Activated naive CD8-positive, alpha-beta T cell (primary cell): Measurements from ENCODE around the gene AGAP1.

ENCODE experiments used
- H3K27ac Mint-ChIP-seq: one replicate; pipeline ENCODE4 v1.8.0; 2021; ENCODE audit warnings: mixed read lengths
- H3K27me3 Mint-ChIP-seq: one replicate; pipeline ENCODE4 v1.8.0; 2021; ENCODE audit warnings: mixed read lengths
- H3K36me3 Mint-ChIP-seq: one replicate; pipeline ENCODE4 v1.8.0; 2021; ENCODE audit warnings: mixed read lengths
- H3K4me1 Mint-ChIP-seq: one replicate; pipeline ENCODE4 v1.8.0; 2021; ENCODE audit warnings: low read depth, mixed read lengths
- H3K4me3 Mint-ChIP-seq: one replicate; pipeline ENCODE4 v1.8.0; 2021; ENCODE audit warnings: mild to moderate bottlenecking, mixed read lengths
- H3K9me3 Mint-ChIP-seq: one replicate; pipeline ENCODE4 v1.8.0; 2021; ENCODE audit warnings: low read depth, mixed read lengths

Gene AGAP1

DNA sequence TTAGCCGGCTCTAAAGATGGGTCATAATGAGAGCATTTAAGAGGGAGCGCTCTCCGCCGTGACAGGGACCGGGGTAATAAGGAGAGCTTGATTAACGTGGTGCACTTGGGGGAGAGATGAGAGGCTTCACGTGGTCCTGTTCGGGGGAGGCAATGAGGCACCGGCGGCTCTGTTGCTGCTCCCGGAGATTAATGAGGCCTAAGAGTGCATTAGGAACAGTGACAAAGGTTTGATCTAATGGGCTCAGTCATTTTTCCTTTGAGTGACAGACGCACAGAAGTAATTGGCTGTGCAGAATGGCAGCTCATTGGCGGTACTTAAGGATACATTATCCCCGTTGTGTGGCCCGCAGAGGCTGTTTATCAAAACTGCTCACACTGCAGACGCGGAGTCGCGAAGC, 423.7 kb downstream of the AGAP1 start:
- Mint-ChIP-seq H3K4me3 (no peak overlapping the region), H3K27ac (no peak overlapping the region), H3K4me1 (no peaks in the 10 kb centered on the region), H3K36me3 (peaks cover 3% of the 10 kb centered on the region), H3K9me3 (peaks cover 4% of the 10 kb centered on the region), H3K27me3 (peaks cover 3% of the 10 kb centered on the region)

DNA sequence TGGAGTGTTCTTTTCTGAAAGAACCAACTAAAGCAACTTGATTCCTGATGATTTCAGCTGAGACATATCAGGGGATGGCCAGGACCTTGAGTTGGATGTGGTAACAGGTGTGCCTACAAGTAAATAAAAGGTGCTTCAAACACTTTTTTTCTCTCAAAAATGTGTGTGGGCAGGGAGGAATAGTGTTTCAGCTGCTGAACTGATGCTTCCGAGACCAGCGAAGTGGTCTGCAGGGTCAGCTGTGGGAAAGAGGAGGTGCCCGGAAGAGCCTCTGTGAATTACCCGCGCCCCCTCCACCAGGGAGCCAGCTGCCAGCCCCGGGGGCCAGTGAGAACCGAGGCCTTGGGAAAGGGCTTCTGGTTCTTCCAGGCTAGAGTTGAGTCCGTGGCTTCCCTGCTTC, 425.0 kb downstream of the AGAP1 start:
- H3K4me1 Mint-ChIP-seq: no peaks in the 10 kb centered on the region

DNA sequence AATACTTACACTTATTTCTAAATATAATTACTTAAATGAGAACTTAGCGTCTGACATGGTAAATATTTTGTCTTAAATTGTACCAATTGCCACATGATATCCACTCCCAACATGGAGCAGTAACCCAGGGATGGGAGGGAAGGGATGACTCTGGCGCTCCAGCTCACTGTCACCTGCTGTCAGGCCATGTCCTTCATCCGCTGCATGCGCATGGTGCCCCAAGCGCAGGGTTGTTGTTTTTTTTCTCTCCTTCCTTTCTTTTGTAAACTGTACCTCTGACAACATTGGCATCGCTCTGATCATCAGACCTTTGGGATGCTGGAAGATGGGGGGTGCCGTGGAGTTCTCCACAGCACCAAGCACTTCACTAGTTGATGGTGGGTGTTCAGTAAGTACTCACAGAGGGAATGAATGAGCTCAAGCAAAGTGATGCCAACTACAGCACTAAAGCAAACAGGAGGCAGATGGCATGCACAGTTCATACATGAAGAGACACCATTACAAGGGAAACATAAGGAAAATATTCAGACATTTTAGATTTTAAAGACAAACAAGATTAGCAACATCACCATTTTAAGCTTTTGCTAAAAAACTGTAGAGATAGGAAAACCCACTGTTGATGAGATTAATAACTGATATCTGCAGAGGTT, 426.5 kb downstream of the AGAP1 start:
- Mint-ChIP-seq H3K36me3 (peaks cover 3% of the 10 kb centered on the region), H3K4me3 (no peak overlapping the region), H3K27me3 (peaks cover 2% of the 10 kb centered on the region), H3K27ac (no peak overlapping the region), H3K4me1 (no peaks in the 10 kb centered on the region), H3K9me3 (no peaks in the 10 kb centered on the region)

More for the DNA sequence above, 425.0 kb downstream of the AGAP1 start:
- Mint-ChIP-seq H3K4me3 (no peak overlapping the region), H3K27me3 (peaks cover 2% of the 10 kb centered on the region), H3K36me3 (peaks cover 3% of the 10 kb centered on the region), H3K9me3 (peaks cover 4% of the 10 kb centered on the region), H3K27ac (no peak overlapping the region)

DNA sequence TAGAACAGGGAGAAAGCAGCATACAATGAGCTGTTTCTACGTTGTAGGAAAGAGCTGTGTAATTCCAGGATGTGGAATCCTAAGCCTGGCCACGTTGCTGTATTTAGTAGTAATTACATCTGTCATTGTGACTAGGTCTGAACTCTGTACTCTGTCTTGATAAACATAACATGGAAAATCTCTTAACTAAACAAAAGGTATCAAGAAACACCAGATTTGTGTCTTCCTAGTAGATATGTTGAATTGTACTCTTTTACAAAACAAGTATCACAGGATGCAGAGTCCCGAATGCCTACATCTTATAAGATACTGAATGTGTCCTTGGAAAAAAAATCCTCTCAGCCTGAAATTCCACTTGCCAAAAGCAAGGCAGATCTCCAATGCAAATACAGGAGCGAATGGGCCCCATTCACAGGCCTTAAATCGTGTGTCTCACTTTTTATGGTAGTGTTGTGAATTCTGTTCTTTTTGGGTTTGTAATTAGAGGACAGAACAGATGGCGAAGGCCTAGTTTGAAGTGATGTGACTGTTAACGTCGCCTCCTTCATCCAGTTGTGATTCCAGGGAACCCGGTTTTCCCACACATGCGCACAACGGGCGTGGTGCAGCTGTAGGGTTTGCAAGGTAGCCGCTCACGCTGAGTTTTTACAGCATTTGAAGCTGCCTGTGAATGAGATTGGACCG, 427.8 kb downstream of the AGAP1 start:
- H3K36me3 Mint-ChIP-seq: no peaks in the 10 kb centered on the region
- no peaks in the 10 kb centered on the region for H3K9me3 Mint-ChIP-seq
- H3K27ac Mint-ChIP-seq: no peak overlapping the region
- peaks cover 2% of the 10 kb centered on the region for H3K27me3 Mint-ChIP-seq
- no peaks in the 10 kb centered on the region for H3K4me1 Mint-ChIP-seq
- H3K4me3 Mint-ChIP-seq: no peak overlapping the region

DNA sequence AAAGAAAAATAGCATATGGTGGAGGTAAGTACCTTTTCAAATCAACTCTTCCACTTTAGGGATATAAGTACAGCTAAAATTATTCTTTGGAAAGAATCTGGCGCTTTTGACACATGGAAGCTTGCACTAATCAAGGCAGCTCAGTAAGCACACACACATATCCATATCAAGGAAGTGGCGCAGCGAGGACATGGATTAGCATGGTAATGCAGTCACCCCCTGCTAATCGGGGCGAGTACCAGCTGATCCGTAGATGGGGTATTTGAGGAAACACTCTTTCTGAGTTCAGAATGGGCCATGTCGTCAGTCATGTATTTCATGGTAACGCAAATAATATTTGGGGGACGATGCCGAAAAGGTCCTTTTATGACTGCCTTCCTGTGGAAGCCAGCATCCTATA, 429.0 kb downstream of the AGAP1 start:
- H3K4me1 Mint-ChIP-seq: no peaks in the 10 kb centered on the region
- H3K27ac Mint-ChIP-seq: no peak overlapping the region
- peaks cover 4% of the 10 kb centered on the region for H3K27me3 Mint-ChIP-seq
- no peak overlapping the region for H3K4me3 Mint-ChIP-seq
- H3K36me3 Mint-ChIP-seq: no peaks in the 10 kb centered on the region
- no peaks in the 10 kb centered on the region for H3K9me3 Mint-ChIP-seq

DNA sequence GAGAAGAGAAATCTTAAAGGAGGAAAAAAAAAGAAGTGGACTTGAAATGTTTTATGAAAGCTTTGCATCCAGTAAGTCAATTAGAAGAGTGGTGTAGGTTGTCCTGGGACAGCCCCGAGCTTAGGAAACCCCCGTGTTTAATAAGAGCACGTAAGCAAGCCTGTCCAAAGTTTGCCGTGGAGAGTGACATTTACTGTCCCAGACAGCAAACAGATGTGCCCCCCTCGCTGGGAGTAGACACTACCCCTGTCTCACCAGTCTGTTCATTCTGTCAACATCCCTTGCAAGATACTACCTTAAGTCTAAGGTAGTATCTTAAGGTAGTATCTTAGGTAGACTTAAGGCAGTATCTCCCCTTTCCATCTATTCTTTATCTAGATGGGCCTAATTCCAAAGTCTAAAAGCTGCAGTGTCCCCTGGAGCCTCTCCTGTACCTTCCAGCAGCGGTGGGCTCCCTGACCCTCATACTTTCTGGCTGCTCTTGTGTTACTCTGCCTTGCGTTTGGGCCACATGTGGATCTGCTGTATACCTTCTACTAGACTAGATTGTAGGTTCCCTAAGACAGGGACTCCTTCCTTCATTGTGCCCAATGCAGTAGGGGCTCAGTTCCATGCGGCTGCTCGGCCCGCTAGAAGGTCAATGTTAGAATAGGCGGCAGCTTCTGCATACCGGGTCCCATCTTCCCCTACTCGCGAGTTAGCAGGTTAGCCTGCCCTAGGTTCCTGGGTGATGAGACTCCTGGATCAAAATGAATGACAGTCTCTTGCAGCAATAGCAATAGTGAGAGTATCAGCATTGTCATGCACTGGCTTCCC, 430.2 kb downstream of the AGAP1 start:
- Mint-ChIP-seq H3K36me3 (no peaks in the 10 kb centered on the region), H3K4me3 (no peak overlapping the region), H3K27me3 (peaks cover 4% of the 10 kb centered on the region), H3K9me3 (no peaks in the 10 kb centered on the region), H3K27ac (no peak overlapping the region), H3K4me1 (no peaks in the 10 kb centered on the region)

DNA sequence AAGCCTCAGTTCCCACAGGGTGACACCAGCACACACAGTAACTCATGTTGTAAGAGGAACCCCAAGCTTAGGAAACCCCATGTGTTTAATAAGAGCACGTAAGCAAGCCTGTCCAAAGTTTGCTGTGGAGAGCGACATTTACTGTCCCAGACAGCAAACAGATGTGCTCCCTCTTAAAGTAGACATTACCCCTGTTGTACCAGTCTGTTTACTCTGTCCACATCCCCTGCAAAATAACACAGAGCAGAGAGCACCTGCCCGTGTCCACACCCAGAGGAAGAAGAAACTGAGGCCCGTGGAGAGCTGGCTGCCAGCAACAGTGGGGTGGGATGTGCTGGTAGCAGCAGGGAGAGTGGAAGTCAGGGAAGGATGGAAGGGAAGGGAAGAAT, 430.8 kb downstream of the AGAP1 start:
- Mint-ChIP-seq H3K36me3 (no peaks in the 10 kb centered on the region), H3K9me3 (no peaks in the 10 kb centered on the region), H3K27me3 (peaks cover 4% of the 10 kb centered on the region), H3K4me3 (no peak overlapping the region), H3K27ac (no peak overlapping the region), H3K4me1 (no peaks in the 10 kb centered on the region)

DNA sequence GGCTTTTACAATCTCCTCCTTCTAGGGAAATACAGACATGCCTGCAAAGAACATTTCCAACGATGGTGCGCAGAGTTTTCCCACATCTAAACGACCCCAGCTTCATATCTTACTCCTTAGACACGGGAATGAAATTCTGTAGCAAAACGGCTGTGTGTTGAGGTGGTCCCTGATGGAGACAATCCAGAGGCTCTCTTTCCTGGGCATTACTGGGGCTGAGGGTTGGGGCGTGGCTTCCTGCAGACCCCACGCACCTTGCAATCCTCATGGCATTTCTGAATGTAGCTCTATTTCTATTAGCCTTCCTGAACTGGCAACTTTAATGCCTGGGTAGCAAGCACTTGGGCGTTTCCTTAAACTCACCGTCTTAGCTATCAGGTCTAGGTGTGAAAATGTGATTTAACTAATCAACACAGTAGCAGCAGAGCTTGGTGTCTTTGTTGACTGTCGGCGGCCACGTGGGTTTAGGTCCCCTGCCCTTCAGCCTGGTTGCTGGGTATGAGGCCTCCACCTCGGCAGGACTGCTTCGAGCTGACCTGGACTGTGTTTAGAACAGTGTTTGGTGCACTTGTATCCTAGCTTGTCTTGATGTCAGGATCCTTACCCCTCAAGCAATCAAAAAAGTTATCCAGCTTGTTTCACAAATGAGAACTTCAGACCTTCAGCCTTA, 431.5 kb downstream of the AGAP1 start:
- Mint-ChIP-seq H3K4me3 (no peak overlapping the region), H3K27me3 (peaks cover 4% of the 10 kb centered on the region), H3K27ac (no peak overlapping the region), H3K4me1 (no peaks in the 10 kb centered on the region), H3K9me3 (no peaks in the 10 kb centered on the region), H3K36me3 (no peaks in the 10 kb centered on the region)

DNA sequence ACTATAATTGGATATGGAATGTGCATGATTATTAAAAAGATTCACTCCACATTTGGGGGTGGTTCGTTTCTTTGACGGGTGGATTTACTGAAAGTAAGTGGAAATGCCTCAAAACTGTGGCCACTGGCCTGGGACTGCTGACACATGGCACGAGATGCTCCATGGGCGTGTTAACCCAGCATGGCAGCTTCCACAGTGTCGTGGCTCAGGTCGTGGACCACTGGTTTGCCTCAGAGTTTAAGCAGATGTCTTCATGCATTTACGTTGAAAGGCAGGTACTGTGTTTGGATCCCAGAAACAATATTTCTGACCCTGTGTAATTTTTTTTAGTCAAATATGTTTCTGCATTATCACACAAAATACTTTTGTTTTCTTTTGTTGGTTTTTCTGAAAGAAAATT, 432.4 kb downstream of the AGAP1 start:
- Mint-ChIP-seq H3K36me3 (no peaks in the 10 kb centered on the region), H3K27me3 (peaks cover 4% of the 10 kb centered on the region), H3K27ac (no peak overlapping the region), H3K4me1 (no peaks in the 10 kb centered on the region), H3K4me3 (no peak overlapping the region), H3K9me3 (no peaks in the 10 kb centered on the region)

DNA sequence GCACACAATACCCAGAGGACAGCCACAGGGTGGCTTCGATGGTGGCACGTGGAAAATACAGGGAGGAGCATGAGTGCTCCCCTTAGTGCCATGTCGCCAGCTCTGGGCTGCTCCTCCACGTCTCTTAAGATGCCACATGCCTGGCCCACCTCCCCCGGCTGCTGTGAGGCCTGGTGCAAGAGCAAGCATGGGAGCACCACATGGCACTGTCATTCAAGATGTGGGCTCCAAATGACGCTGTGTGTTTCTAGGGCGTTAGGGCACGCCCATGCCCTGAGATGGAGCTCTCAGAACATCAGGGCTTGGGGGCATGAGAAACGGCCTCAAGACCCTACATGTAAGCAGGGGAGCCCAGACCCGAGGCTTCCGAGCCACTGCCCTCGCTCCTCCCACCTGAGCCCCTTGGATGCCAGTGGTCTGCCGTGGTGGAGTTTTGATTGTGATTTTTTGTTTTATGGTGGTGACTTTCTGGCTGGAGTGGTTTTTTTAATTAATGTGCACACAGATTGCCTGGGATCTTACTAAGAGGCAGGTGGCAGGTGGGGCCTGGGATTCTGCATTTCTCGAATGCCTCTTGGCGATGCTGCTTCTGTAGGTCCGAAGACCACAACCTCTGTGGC, 435.0 kb downstream of the AGAP1 start:
- H3K4me1 Mint-ChIP-seq: no peaks in the 10 kb centered on the region
- no peak overlapping the region for H3K27ac Mint-ChIP-seq
- H3K36me3 Mint-ChIP-seq: no peaks in the 10 kb centered on the region
- no peak overlapping the region for H3K4me3 Mint-ChIP-seq
- no peaks in the 10 kb centered on the region for H3K9me3 Mint-ChIP-seq
- peaks cover 3% of the 10 kb centered on the region for H3K27me3 Mint-ChIP-seq

DNA sequence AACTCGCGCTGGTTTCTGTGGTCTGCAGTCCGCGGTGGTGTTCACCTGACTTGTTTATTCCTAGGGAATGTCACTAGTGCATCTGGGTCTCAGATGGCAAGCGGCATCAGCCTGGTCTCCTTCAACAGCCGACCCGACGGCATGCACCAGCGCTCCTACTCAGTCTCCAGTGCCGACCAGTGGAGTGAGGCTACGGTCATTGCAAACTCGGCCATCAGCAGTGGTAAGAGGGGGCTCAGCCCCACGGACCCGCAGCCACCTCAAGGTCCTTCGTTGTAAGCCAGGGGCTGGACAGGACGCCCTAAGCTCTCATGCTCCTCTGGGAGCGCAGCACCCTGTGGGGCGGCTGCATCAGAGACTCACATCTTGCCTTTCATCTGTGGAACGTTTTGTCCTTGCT, 436.9 kb downstream of the AGAP1 start:
- Mint-ChIP-seq H3K36me3 (no peaks in the 10 kb centered on the region), H3K4me3 (no peak overlapping the region), H3K27ac (no peak overlapping the region), H3K27me3 (peaks cover 3% of the 10 kb centered on the region), H3K9me3 (no peaks in the 10 kb centered on the region), H3K4me1 (no peaks in the 10 kb centered on the region)

DNA sequence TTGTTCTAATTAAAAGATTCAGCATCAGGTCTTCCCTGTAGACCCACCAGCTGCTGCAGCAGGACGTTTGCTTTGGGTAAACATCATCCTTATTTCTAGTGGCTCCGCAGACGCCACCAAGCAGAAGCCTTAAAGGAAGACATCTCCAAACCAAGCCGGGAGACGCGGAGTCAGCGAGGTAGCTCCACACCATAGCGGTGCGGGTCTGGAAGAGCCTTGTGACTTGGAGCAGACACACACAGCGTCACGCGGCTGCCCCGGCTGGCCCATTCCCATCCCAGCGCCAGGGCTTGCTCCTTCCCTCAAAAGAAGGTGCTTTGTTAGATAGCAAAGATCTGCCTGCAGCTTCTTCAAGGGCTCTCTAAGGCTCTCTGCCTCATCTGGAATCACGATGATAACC, 437.8 kb downstream of the AGAP1 start:
- H3K27ac Mint-ChIP-seq: no peak overlapping the region
- H3K36me3 Mint-ChIP-seq: no peaks in the 10 kb centered on the region
- H3K27me3 Mint-ChIP-seq: peaks cover 6% of the 10 kb centered on the region
- no peak overlapping the region for H3K4me3 Mint-ChIP-seq
- no peaks in the 10 kb centered on the region for H3K4me1 Mint-ChIP-seq
- H3K9me3 Mint-ChIP-seq: peaks cover 8% of the 10 kb centered on the region

DNA sequence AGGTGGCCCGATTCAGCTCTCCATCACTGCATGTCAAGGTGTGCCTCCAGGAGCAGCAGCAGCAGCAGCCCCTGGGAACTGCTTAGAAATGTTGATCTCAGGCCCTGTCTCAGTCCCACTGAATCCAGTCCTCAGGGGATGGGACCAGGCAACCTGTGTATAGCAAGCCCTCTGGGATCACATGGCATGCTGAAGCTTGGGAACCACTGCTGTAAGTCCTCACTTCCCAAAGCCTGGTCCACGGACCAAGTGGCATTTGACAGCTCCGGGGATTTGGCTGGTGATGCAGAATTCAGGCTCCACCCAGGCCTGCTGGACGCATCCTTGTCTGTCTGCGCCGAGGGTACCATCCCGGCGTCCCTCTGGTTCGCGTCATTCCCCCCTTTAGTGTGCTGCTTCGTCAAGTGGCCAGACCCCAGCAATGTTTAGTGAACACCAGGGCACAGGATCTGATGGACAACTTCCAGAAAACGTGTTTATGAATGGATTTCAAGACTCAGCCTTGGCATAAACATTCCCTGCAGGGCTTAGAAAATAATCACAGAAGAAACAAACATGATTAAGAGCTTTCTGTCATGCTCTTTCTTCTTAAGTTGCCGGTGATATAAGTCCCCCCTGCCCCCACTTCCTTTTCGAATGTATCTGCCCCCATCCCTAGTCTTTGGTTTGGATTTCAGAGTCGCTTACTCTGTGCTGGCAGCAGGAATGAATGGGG, 440.4 kb downstream of the AGAP1 start:
- Mint-ChIP-seq H3K36me3 (no peaks in the 10 kb centered on the region), H3K4me1 (no peaks in the 10 kb centered on the region), H3K27ac (no peak overlapping the region), H3K4me3 (no peak overlapping the region), H3K27me3 (peaks cover 3% of the 10 kb centered on the region), H3K9me3 (peaks cover 8% of the 10 kb centered on the region)

DNA sequence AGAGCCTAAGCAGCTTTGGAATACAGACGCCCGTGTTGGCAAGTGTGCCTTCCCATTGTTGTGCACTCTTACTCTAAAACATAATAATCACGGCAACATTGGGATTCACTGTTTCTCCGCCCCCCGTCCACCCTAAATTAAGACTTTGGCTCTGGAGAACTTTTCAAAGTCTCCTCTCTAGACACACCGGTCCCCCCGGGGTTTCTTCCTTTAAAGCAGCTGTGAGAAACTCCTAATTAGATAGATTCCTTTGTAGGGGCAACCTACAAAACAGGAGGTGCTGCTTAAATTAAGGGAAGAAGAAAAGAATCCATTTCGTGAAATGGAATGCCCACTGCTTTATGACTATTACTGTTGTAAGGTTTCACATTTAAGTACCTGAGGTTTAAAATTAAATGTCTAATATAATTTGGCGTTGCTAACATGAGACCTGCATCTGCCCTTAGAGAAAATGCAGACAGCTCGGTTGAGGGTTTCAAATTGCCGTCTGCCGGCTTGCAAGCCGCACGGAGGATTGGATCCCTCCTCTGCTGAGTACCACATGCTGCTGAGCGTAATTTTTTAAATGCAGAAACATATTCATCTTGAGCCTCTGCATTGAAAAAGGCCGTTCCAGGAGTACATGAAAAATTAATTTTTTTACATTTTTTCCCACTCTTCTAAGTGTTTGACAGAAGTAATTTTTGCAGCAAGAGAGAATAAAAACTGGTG, 441.1 kb downstream of the AGAP1 start:
- peaks cover 5% of the 10 kb centered on the region for H3K27me3 Mint-ChIP-seq
- H3K9me3 Mint-ChIP-seq: peaks cover 8% of the 10 kb centered on the region
- H3K27ac Mint-ChIP-seq: no peak overlapping the region
- no peaks in the 10 kb centered on the region for H3K36me3 Mint-ChIP-seq
- H3K4me3 Mint-ChIP-seq: no peak overlapping the region
- no peaks in the 10 kb centered on the region for H3K4me1 Mint-ChIP-seq
